Activated T-cell treated with anti-CD3 and anti-CD28 coated beads, Interleukin-2, amount 50 U/mL, for 24 hours (primary cell): Measurements from ENCODE around the gene MMP17.

ENCODE experiments used
- DNase-seq: peaks from one replicate; pipeline ENCODE4 v3.0.0-alpha.2; 2020
- H3K27ac Mint-ChIP-seq: 2 replicates; pipeline ENCODE4 v1.8.0; 2020; ENCODE audit warnings: mild to moderate bottlenecking, mixed read lengths
- H3K27me3 Mint-ChIP-seq: 2 replicates; pipeline ENCODE4 v1.8.0; 2020; ENCODE audit warnings: mixed read lengths
- H3K36me3 Mint-ChIP-seq: 2 replicates; pipeline ENCODE4 v1.8.0; 2020; ENCODE audit warnings: low read depth, mixed read lengths
- H3K4me1 Mint-ChIP-seq: 2 replicates; pipeline ENCODE4 v1.8.0; 2020; ENCODE audit warnings: low read depth, mixed read lengths
- H3K4me3 Mint-ChIP-seq: 2 replicates; pipeline ENCODE4 v1.8.0; 2020; ENCODE audit warnings: mild to moderate bottlenecking, moderate library complexity, mixed read lengths
- H3K9me3 Mint-ChIP-seq: 2 replicates; pipeline ENCODE4 v1.8.0; 2020; ENCODE audit warnings: mixed read lengths

Gene MMP17

GRCh38 chr12:131857908-131858850 lies 30.0 kb downstream of the MMP17 start:
- H3K27ac Mint-ChIP-seq = no peak overlapping the region
- H3K4me3 Mint-ChIP-seq = no peak overlapping the region

GRCh38 chr12:131860472-131861260 lies 32.5 kb downstream of the MMP17 start:
- Mint-ChIP-seq H3K36me3 (no peaks in the 10 kb centered on the region), H3K4me3 (no peak overlapping the region), H3K27me3 (no peaks in the 10 kb centered on the region), H3K9me3 (no peaks in the 10 kb centered on the region), H3K4me1 (peaks cover 2% of the 10 kb centered on the region), H3K27ac (peak overlapping the region; percentile 44)
- no peak for DNase-seq

More at GRCh38 chr12:131857908-131858850, 30.0 kb downstream of the MMP17 start:
- Mint-ChIP-seq H3K9me3 (no peaks in the 10 kb centered on the region), H3K4me1 (peaks cover 2% of the 10 kb centered on the region), H3K27me3 (no peaks in the 10 kb centered on the region), H3K36me3 (no peaks in the 10 kb centered on the region)
- DNase-seq = no peak

- peak overlapping the region; percentile 44 for H3K27ac Mint-ChIP-seq
- no peaks in the 10 kb centered on the region for H3K27me3 Mint-ChIP-seq
- H3K4me1 Mint-ChIP-seq = peaks cover 2% of the 10 kb centered on the region
- no peak overlapping the region for H3K4me3 Mint-ChIP-seq
- no peaks in the 10 kb centered on the region for H3K36me3 Mint-ChIP-seq
- DNase-seq = no peak
- H3K9me3 Mint-ChIP-seq = no peaks in the 10 kb centered on the region
Observed at GRCh38 chr12:131861261-131862083, 33.3 kb downstream of the MMP17 start.

- no peaks in the 10 kb centered on the region for H3K9me3 Mint-ChIP-seq
- H3K4me3 Mint-ChIP-seq = no peak overlapping the region
- DNase-seq = no peak
- no peak overlapping the region for H3K27ac Mint-ChIP-seq
- H3K36me3 Mint-ChIP-seq = no peaks in the 10 kb centered on the region
- H3K27me3 Mint-ChIP-seq = no peaks in the 10 kb centered on the region
- peaks cover 2% of the 10 kb centered on the region for H3K4me1 Mint-ChIP-seq
Observed at GRCh38 chr12:131862084-131862441, 33.9 kb downstream of the MMP17 start.

GRCh38 chr12:131862600-131862993 lies 34.4 kb downstream of the MMP17 start:
- Mint-ChIP-seq H3K9me3 (no peaks in the 10 kb centered on the region), H3K4me1 (peaks cover 2% of the 10 kb centered on the region), H3K4me3 (no peak overlapping the region), H3K27me3 (no peaks in the 10 kb centered on the region), H3K36me3 (no peaks in the 10 kb centered on the region), H3K27ac (no peak overlapping the region)
- no peak for DNase-seq

- DNase-seq = no peak
- no peaks in the 10 kb centered on the region for H3K9me3 Mint-ChIP-seq
- no peaks in the 10 kb centered on the region for H3K36me3 Mint-ChIP-seq
- H3K27ac Mint-ChIP-seq = no peak overlapping the region
- H3K4me3 Mint-ChIP-seq = no peak overlapping the region
- no peaks in the 10 kb centered on the region for H3K27me3 Mint-ChIP-seq
- H3K4me1 Mint-ChIP-seq = peaks cover 2% of the 10 kb centered on the region
Observed at GRCh38 chr12:131862994-131863710, 35.0 kb downstream of the MMP17 start.

- Mint-ChIP-seq H3K9me3 (no peaks in the 10 kb centered on the region), H3K4me1 (peaks cover 2% of the 10 kb centered on the region), H3K27me3 (no peaks in the 10 kb centered on the region), H3K27ac (no peak overlapping the region), H3K36me3 (no peaks in the 10 kb centered on the region), H3K4me3 (no peak overlapping the region)
- DNase-seq = no peak
Observed at GRCh38 chr12:131863711-131864396, 35.7 kb downstream of the MMP17 start.

- no peaks in the 10 kb centered on the region for H3K9me3 Mint-ChIP-seq
- H3K36me3 Mint-ChIP-seq = no peaks in the 10 kb centered on the region
- no peak overlapping the region for H3K27ac Mint-ChIP-seq
- peaks cover 2% of the 10 kb centered on the region for H3K4me1 Mint-ChIP-seq
- no peak for DNase-seq
- H3K4me3 Mint-ChIP-seq = no peak overlapping the region
- no peaks in the 10 kb centered on the region for H3K27me3 Mint-ChIP-seq
Observed at GRCh38 chr12:131864469-131864868, 36.3 kb downstream of the MMP17 start.

GRCh38 chr12:131865180-131865875 lies 37.1 kb downstream of the MMP17 start:
- Mint-ChIP-seq H3K4me1 (peaks cover 2% of the 10 kb centered on the region), H3K9me3 (no peaks in the 10 kb centered on the region), H3K27ac (no peak overlapping the region), H3K4me3 (no peak overlapping the region), H3K36me3 (no peaks in the 10 kb centered on the region), H3K27me3 (no peaks in the 10 kb centered on the region)
- no peak for DNase-seq

GRCh38 chr12:131867471-131867870 lies 39.3 kb downstream of the MMP17 start:
- Mint-ChIP-seq H3K4me3 (no peak overlapping the region), H3K27ac (no peak overlapping the region), H3K4me1 (no peaks in the 10 kb centered on the region), H3K9me3 (no peaks in the 10 kb centered on the region), H3K36me3 (no peaks in the 10 kb centered on the region), H3K27me3 (no peaks in the 10 kb centered on the region)
- no peak for DNase-seq

GRCh38 chr12:131867891-131868675 lies 39.9 kb downstream of the MMP17 start:
- Mint-ChIP-seq H3K36me3 (no peaks in the 10 kb centered on the region), H3K4me1 (no peaks in the 10 kb centered on the region), H3K27me3 (no peaks in the 10 kb centered on the region), H3K9me3 (no peaks in the 10 kb centered on the region), H3K4me3 (no peak overlapping the region), H3K27ac (no peak overlapping the region)
- no peak for DNase-seq

GRCh38 chr12:131869871-131870418 lies 41.8 kb downstream of the MMP17 start:
- Mint-ChIP-seq H3K9me3 (peaks cover 4% of the 10 kb centered on the region), H3K27me3 (no peaks in the 10 kb centered on the region), H3K27ac (no peak overlapping the region)

More at GRCh38 chr12:131869871-131870418, 41.8 kb downstream of the MMP17 start:
- no peak overlapping the region for H3K4me3 Mint-ChIP-seq
- H3K4me1 Mint-ChIP-seq = no peaks in the 10 kb centered on the region
- DNase-seq = no peak
- no peaks in the 10 kb centered on the region for H3K36me3 Mint-ChIP-seq
